Camera-type eye (tissue), 1 donor: ENCODE data around the gene CUX1. TPM values are rescaled to one million over a fixed set of nuclear protein-coding genes. Genes with fewer than 3 reads are reported as not detected.

ENCODE experiments used
- total RNA-seq: library from RNA; depleted of rRNA; stranded (reverse); fragments of >200 nt; gene quantifications from one replicate; pipeline ENCODE4 v1.2.3, GENCODE V29; 2014

The CUX1 gene
- 115 TPM for total RNA-seq

DNA sequence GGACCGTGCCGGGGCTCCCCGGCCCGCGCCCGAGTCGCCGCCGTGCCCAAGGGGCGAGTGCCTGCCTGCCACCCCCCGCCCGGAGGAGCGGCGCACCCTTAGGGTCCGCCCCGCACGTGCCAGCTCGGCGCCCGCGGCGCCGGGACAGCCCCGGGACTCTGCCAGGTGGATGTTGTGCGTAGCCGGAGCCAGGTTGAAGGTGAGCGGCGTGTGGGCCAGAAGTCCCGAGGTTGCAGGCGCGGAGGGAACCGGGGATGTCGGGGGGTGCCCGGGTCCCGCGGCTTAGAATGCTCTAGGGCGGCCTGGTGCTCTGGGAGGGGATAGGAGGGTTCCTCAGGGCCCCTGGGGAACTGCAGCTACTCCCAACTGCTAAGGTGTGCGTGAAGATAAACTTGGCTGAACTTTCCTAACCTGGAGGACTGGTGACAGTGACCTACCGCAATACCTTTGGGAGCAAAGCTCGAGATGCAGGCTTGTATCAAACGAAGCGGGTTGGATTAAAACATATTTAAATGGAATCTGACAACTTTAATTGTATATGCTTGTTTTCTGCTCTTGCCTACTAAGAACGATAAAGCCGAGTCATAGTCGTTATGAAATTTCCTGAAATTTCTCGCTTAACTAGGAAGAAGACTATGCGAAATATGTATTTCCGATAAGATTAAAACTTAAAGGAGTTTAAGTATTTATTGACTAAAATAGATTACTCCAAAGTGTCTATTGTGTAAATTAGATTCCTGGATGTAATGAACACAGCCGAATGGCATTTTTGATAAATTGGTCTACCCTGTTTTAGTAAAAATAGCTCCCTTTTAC, at the start of gene CUX1:
Gene CUX1 (plus strand): TSS at position 156 of the 816 bp plus-strand sequence. CDS start 14 bp downstream, at position 170.

GRCh38 chr7:102286237-102287110, 469.0 kb downstream of the CUX1 start, which contains the start of gene SH2B2:
TSS of gene SH2B2 (plus strand) at chr7:102286868. CDS start at chr7:102300551, 13,683 bp downstream.

Other genes with a start within 250 kb of the CUX1 start
- gene MYL10, start 188.3 kb upstream of the CUX1 start, total RNA-seq, result 3.8 TPM